Esophagus muscularis mucosa (tissue), 4 donors: ENCODE measurements around the gene CCN6. TPM values are rescaled to one million over a fixed set of nuclear protein-coding genes. Genes with fewer than 3 reads are reported as not detected.

ENCODE experiments used
- DNase-seq: peaks from one replicate; pipeline ENCODE4 v3.0.0-alpha.2; 2017; ENCODE audit errors: extremely low spot score
- H3K27ac ChIP-seq, 4 donors: fragments of 200-600 bp; sonication (generic); replicated peaks in 1 of 4; 1 replicate in 3 of 4; 2 replicates in 1 of 4; pipeline ENCODE4 v1.5.1; 2016 to 2019; ENCODE audit warnings: mild to moderate bottlenecking in 1 of 4
- H3K27me3 ChIP-seq, 4 donors: fragments of 200-600 bp; sonication (generic); one replicate each; pipeline versions ENCODE4 v1.5.1 to v1.6.0; 2016 to 2019
- H3K36me3 ChIP-seq, 4 donors: fragments of 200-600 bp; sonication (generic); one replicate each; pipeline ENCODE4 v1.5.1; 2016 to 2019
- H3K4me1 ChIP-seq, 4 donors: fragments of 200-600 bp; sonication (generic); one replicate each; pipeline ENCODE4 v1.5.1; 2016 to 2019
- H3K4me3 ChIP-seq, 4 donors: fragments of 200-600 bp; sonication (generic); 1 replicate in 2 of 4; 2 replicates in 2 of 4; pipeline ENCODE4 v1.5.1; 2016 to 2019; ENCODE audit warnings: mild to moderate bottlenecking in 4 of 4, moderate library complexity in 1 of 4
- H3K9me3 ChIP-seq, 4 donors: fragments of 200-600 bp; sonication (generic); 1 replicate in 3 of 4; 2 replicates in 1 of 4; pipeline ENCODE4 v1.5.1; 2016 to 2019
- CTCF ChIP-seq, 3 experiments: fragments of 200-600 bp in 2 of 3; fragments of 450-650 bp in 1 of 3; sonication (generic) in 2 of 3; IDR thresholded peaks; one replicate each; pipeline ENCODE4 v1.5.1; 2017 to 2019; ENCODE audit warnings: antibody characterized with exemption in 3 of 3, mild to moderate bottlenecking in 2 of 3, moderate library complexity in 1 of 3
- EP300 ChIP-seq: sonication (generic); formaldehyde crosslinking; IDR thresholded peaks from one replicate; pipeline ENCODE4 v1.6.1; 2017; ENCODE audit warnings: antibody characterized with exemption
- POLR2A ChIP-seq: fragments of 450-650 bp; IDR thresholded peaks from one replicate; pipeline ENCODE4 v1.6.1; 2017; ENCODE audit warnings: antibody characterized with exemption, moderate library complexity, mild to moderate bottlenecking, low read depth
- POLR2AphosphoS5 ChIP-seq, 2 donors: sonication (generic); formaldehyde crosslinking; IDR thresholded peaks; one replicate each; pipeline ENCODE4 v1.6.1; 2017; ENCODE audit warnings: antibody characterized with exemption in 2 of 2
- WGBS: methylation state at CpG from one replicate; pipeline ENCODE4 v1.1.5; 2018; 5-methylcytosine and 5-hydroxymethylcytosine counted together
- intact Hi-C: fragments of 100-400 bp; cut with DNase I; formaldehyde crosslinking; loops from one replicate; pipeline ENCODE4 v1.15.1; 2023
- total RNA-seq, 4 donors: library from RNA; depleted of rRNA; stranded (reverse); fragments of >200 nt; gene quantifications; one replicate each; pipeline versions ENCODE4 v1.1.0 to v1.2.1, GENCODE V29; 2016

CCN6 gene
- total RNA-seq, 4 donors from 2014 or later, result not detected

GRCh38 chr6:112066606-112067005, 12.7 kb downstream of the CCN6 start:
- 88% methylated on average over 3 of the region's 3 CpGs for WGBS
- Histone ChIP-seq H3K9me3 (no peaks in the 10 kb centered on the region), H3K27me3 (no peaks in the 10 kb centered on the region), H3K4me1 (peaks cover 0 to 12% (median 2%) of the 10 kb centered on the region in 4 donors), H3K4me3 (no peak overlapping the region), H3K36me3 (peaks cover 4 to 29% (median 12%) of the 10 kb centered on the region in 4 donors), H3K27ac (no peak overlapping the region)
- intact Hi-C loops, result no loop called here
- no peak for TF ChIP-seq EP300
- TF ChIP-seq POLR2AphosphoS5 (IDR thresholded peaks at IDR 0.05), result no peak
- no peak for TF ChIP-seq POLR2A
- no peak for TF ChIP-seq CTCF (IDR thresholded peaks at IDR 0.05)
- no peak for DNase-seq

GRCh38 chr6:112081569-112081968, 27.7 kb downstream of the CCN6 start:
- Histone ChIP-seq H3K27ac (no peak overlapping the region), H3K4me1 (peaks cover 4 to 13% (median 11%) of the 10 kb centered on the region in 4 donors), H3K27me3 (no peaks in the 10 kb centered on the region), H3K9me3 (no peaks in the 10 kb centered on the region), H3K4me3 (no peak overlapping the region), H3K36me3 (peaks cover 0 to 62% (median 27%) of the 10 kb centered on the region in 4 donors)
- WGBS, result 87% methylated on average over 4 of the region's 4 CpGs
- DNase-seq, result no peak
- TF ChIP-seq EP300, result no peak
- no peak for TF ChIP-seq POLR2AphosphoS5 (IDR thresholded peaks at IDR 0.05)
- TF ChIP-seq CTCF (IDR thresholded peaks at IDR 0.05), result no peak
- no peak for TF ChIP-seq POLR2A
- intact Hi-C loops, result loop anchor here (10.0 kb wide), 2 partner anchors 233 to 293 kb away; no protein-coding TSS in a partner anchor

GRCh38 chr6:112085286-112086065, 31.6 kb downstream of the CCN6 start:
- H3K4me1 ChIP-seq, result peaks cover 8 to 22% (median 15%) of the 10 kb centered on the region in 4 donors
- H3K27me3 ChIP-seq, result no peaks in the 10 kb centered on the region
- H3K36me3 ChIP-seq, result peaks cover 0 to 31% (median 10%) of the 10 kb centered on the region in 4 donors
- H3K27ac ChIP-seq, result no peak overlapping the region
- no peak for DNase-seq
- intact Hi-C loops, result loop anchor here (10.0 kb wide), 2 partner anchors 229 to 289 kb away; no protein-coding TSS in a partner anchor
- no peak overlapping the region for H3K4me3 ChIP-seq
- TF ChIP-seq EP300 (no peak), POLR2A (no peak), CTCF (IDR thresholded peaks at IDR 0.05) (no peak), POLR2AphosphoS5 (IDR thresholded peaks at IDR 0.05) (no peak)
- no peaks in the 10 kb centered on the region for H3K9me3 ChIP-seq
- WGBS, result 96% methylated on average over 8 of the region's 8 CpGs

GRCh38 chr6:112086744-112087135, 32.8 kb downstream of the CCN6 start:
- DNase-seq, result no peak
- peak overlapping the region; percentile 79 to 89 (median 82) for H3K4me3 ChIP-seq
- under 1% methylated on average over 8 of the region's 8 CpGs for WGBS

More at GRCh38 chr6:112086744-112087135, 32.8 kb downstream of the CCN6 start:
- intact Hi-C loops, result loop anchor here (10.0 kb wide), 2 partner anchors 228 to 288 kb away; no protein-coding TSS in a partner anchor
- peak; percentile 25 to 43 (median 30) for TF ChIP-seq CTCF (IDR thresholded peaks at IDR 0.05)
- TF ChIP-seq POLR2A, result no peak
- H3K27ac ChIP-seq, result peak overlapping the region; percentile 84 to 91 (median 88)
- H3K9me3 ChIP-seq, result no peaks in the 10 kb centered on the region
- H3K36me3 ChIP-seq, result peaks cover 0 to 21% (median 7%) of the 10 kb centered on the region in 4 donors
- peaks cover 8 to 22% (median 15%) of the 10 kb centered on the region in 4 donors for H3K4me1 ChIP-seq
- no peaks in the 10 kb centered on the region for H3K27me3 ChIP-seq
